Activated T-helper 9 cell treated with anti-CD3 and anti-CD28 coated beads, Interleukin-2, amount 50 U/mL, for 16 hours (primary cell): ENCODE results near the gene SBDS.
"Not testable (repeated sequence)": the region's sequence is repeated elsewhere in the genome, so short reads cannot be mapped to it uniquely, and the experiment has no call there.

Source experiments
- DNase-seq: peaks from one replicate; pipeline ENCODE4 v3.0.0-alpha.2; 2020; ENCODE audit warnings: low read depth

Gene SBDS

GRCh38 chr7:66994691-66995049, 716 bp downstream of the SBDS start:
- DNase-seq = peak; percentile 24

- DNase-seq = not testable (repeated sequence)
These were observed 1.3 kb downstream of the SBDS start for GRCh38 chr7:66994051-66994450.

- not testable (repeated sequence) for DNase-seq
These were observed 5.8 kb downstream of the SBDS start for GRCh38 chr7:66989552-66989951.

- not testable (repeated sequence) for DNase-seq
These were observed 15.1 kb downstream of the SBDS start for GRCh38 chr7:66980336-66980735.

- not testable (repeated sequence) for DNase-seq
These were observed 16.4 kb downstream of the SBDS start for GRCh38 chr7:66979013-66979412.

- DNase-seq = not testable (repeated sequence)
These were observed 17.1 kb downstream of the SBDS start for GRCh38 chr7:66978312-66978711.

- DNase-seq = no peak
These were observed 20.3 kb downstream of the SBDS start for GRCh38 chr7:66974986-66975590.

GRCh38 chr7:66970310-66970709, 25.1 kb downstream of the SBDS start:
- no peak for DNase-seq

- DNase-seq = not testable (repeated sequence)
These were observed 26.4 kb downstream of the SBDS start for GRCh38 chr7:66969001-66969400.

- DNase-seq = no peak
These were observed 28.4 kb downstream of the SBDS start for GRCh38 chr7:66967029-66967428.

GRCh38 chr7:66964411-66964810, 31.0 kb downstream of the SBDS start:
- DNase-seq = no peak

GRCh38 chr7:66961096-66961495, 34.3 kb downstream of the SBDS start:
- no peak for DNase-seq

GRCh38 chr7:66960192-66960591, 35.2 kb downstream of the SBDS start:
- DNase-seq = no peak

- no peak for DNase-seq
These were observed 36.6 kb downstream of the SBDS start for GRCh38 chr7:66958538-66959350.

- no peak for DNase-seq
These were observed 37.6 kb downstream of the SBDS start for GRCh38 chr7:66957595-66958290.

- no peak for DNase-seq
These were observed 42.4 kb downstream of the SBDS start for GRCh38 chr7:66953044-66953427.

- DNase-seq = no peak
These were observed 42.9 kb downstream of the SBDS start for GRCh38 chr7:66952343-66953043.

- no peak for DNase-seq
These were observed 44.6 kb downstream of the SBDS start for GRCh38 chr7:66950763-66951162.

GRCh38 chr7:66950311-66950710, 45.1 kb downstream of the SBDS start:
- no peak for DNase-seq

GRCh38 chr7:66948480-66949109, 46.8 kb downstream of the SBDS start:
- DNase-seq = no peak

- no peak for DNase-seq
These were observed 48.8 kb downstream of the SBDS start for GRCh38 chr7:66946545-66946944.

GRCh38 chr7:66939325-66939724, 56.1 kb downstream of the SBDS start:
- DNase-seq = no peak
